Measurements from ENCODE around the gene DCANP1.

DNA sequence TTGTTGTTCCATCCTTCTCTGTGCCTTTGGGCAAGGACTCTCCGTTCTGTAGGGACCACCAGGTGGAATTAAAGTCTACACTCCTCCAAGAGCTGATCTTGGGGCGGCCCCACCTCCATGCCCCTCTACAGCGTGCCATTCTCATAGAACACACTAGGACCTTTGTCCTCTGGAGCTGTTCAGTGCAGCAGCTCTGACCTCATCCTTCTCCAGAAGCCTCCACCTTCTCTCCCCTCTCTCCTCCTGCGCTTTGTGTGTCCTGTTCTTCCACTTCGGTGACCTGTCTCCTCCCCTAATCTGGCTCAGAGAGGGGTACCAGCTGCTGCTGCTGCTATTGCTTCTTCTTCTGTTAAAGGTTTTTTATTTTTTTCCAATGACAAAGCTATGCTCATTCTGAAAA is 46.3 kb downstream of the DCANP1 start:
- TF ChIP-seq CTCF (IDR thresholded peaks at IDR 0.05; ENCODE audit: low read depth, low read length) (no peak), EZH2phosphoT487 (IDR thresholded peaks at IDR 0.05; ENCODE audit: low read depth) (no peak)
